ENCODE data around the gene GNG2. TPM values are rescaled to one million over a fixed set of nuclear protein-coding genes. Genes with fewer than 3 reads are reported as not detected.

Gene GNG2
- total RNA-seq, 1 experiment from 2014 or later = 9.3 TPM

- Histone ChIP-seq H2AFZ (ENCODE audit: low read length) (no peak overlapping the region), H3F3A (ENCODE audit: low read length, unreplicated experiment) (no peaks in the 10 kb centered on the region), H3K79me2 (ENCODE audit: low read length) (no peaks in the 10 kb centered on the region), H3K4me1 (ENCODE audit: insufficient read depth, low read length) (no peaks in the 10 kb centered on the region), H3K27me3 (ENCODE audit: low read length) (no peaks in the 10 kb centered on the region), H3K9me2 (replicated peaks; ENCODE audit: low read length) (no peaks in the 10 kb centered on the region), H3K27ac (ENCODE audit: low read length) (no peak overlapping the region), H3K9ac (ENCODE audit: low read length) (no peak overlapping the region), H3K4me2 (ENCODE audit: low read length) (no peak overlapping the region), H3K4me3 (ENCODE audit: low read length) (no peak overlapping the region), H3K9me3 (ENCODE audit: low read length) (no peaks in the 10 kb centered on the region), H3K36me3 (ENCODE audit: low read depth, low read length) (peaks cover 89% of the 10 kb centered on the region), H4K20me1 (ENCODE audit: low read length) (no peaks in the 10 kb centered on the region)
- no peak for TF ChIP-seq EZH2 (IDR thresholded peaks at IDR 0.05; ENCODE audit: low read length, unreplicated experiment)
- BruUV-seq (replicated peaks) = no TSS peak
- DNase-seq = no peak
- ChIA-PET CTCF (no interaction called here), POLR2A (ENCODE audit: unreplicated experiment) (no interaction called here)
- ATAC-seq = no peak
- intact Hi-C loops (cut with micrococcal nuclease) = no loop called here
Observed at GRCh38 chr14:52007637-52008036, 147.2 kb downstream of the GNG2 start.

DNA sequence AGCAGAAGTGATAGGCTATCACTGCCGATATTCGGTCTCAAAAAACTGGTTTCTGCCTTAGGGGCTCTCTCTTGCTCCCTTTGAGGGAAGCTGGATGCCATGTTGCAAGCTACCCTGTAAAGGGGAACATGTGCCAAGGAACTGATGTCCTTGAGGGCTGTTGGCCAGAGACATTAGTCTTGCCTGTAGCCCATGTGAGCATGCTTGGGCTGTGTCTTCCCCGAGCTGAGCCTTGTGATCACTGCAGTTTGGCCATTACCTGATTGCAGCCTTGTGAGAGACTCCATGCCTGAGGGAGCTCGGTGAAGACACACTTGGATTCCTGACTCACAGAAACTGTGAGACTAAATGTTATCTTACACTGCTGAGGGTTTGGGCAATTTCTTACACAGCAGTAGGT is 147.7 kb downstream of the GNG2 start:
- TF ChIP-seq EZH2phosphoT487 (IDR thresholded peaks at IDR 0.05; ENCODE audit: borderline replicate concordance, low read length) (no peak), CTCF (conservative IDR thresholded peaks at IDR 0.05; ENCODE audit: low read depth, low read length) (no peak), EZH2 (IDR thresholded peaks at IDR 0.05; ENCODE audit: low read length, unreplicated experiment) (no peak)
- Histone ChIP-seq H3K4me2 (ENCODE audit: low read length) (no peak overlapping the region), H3F3A (ENCODE audit: low read length, unreplicated experiment) (no peaks in the 10 kb centered on the region), H3K4me1 (ENCODE audit: insufficient read depth, low read length) (no peaks in the 10 kb centered on the region), H3K9ac (ENCODE audit: low read length) (no peak overlapping the region), H3K27ac (ENCODE audit: low read length) (no peak overlapping the region), H4K20me1 (ENCODE audit: low read length) (no peaks in the 10 kb centered on the region), H3K9me2 (replicated peaks; ENCODE audit: low read length) (no peaks in the 10 kb centered on the region), H3K4me3 (ENCODE audit: low read length) (no peak overlapping the region), H3K79me2 (ENCODE audit: low read length) (no peaks in the 10 kb centered on the region), H3K36me3 (ENCODE audit: low read depth, low read length) (peaks cover 85% of the 10 kb centered on the region), H3K27me3 (ENCODE audit: low read length) (no peaks in the 10 kb centered on the region), H3K9me3 (ENCODE audit: low read length) (no peaks in the 10 kb centered on the region), H2AFZ (ENCODE audit: low read length) (no peak overlapping the region)
- ChIA-PET POLR2A (ENCODE audit: unreplicated experiment) (no interaction called here), CTCF (no interaction called here)
- BruUV-seq (replicated peaks) = no TSS peak
- DNase-seq = no peak
- ATAC-seq = no peak
- intact Hi-C loops (cut with micrococcal nuclease) = no loop called here

GRCh38 chr14:52010173-52010693 is 149.8 kb downstream of the GNG2 start:
- no peaks in the 10 kb centered on the region for H3K27me3 ChIP-seq (ENCODE audit: low read length)
- H3K4me1 ChIP-seq (ENCODE audit: insufficient read depth, low read length) = no peaks in the 10 kb centered on the region
- peaks cover 64% of the 10 kb centered on the region for H3K36me3 ChIP-seq (ENCODE audit: low read depth, low read length)
- no peak overlapping the region for H2AFZ ChIP-seq (ENCODE audit: low read length)
- no peaks in the 10 kb centered on the region for H3K9me3 ChIP-seq (ENCODE audit: low read length)
- intact Hi-C loops (cut with micrococcal nuclease) = loop anchor here (5.0 kb wide), 1 partner anchor 122 kb away; no protein-coding TSS in a partner anchor
- ATAC-seq (no peak), DNase-seq (no peak)
- no peak overlapping the region for H3K4me3 ChIP-seq (ENCODE audit: low read length)
- no peaks in the 10 kb centered on the region for H3F3A ChIP-seq (ENCODE audit: low read length, unreplicated experiment)
- CTCF ChIA-PET = no interaction called here
- POLR2A ChIA-PET (ENCODE audit: unreplicated experiment) = no interaction called here
- no peak overlapping the region for H3K4me2 ChIP-seq (ENCODE audit: low read length)
- TF ChIP-seq EZH2phosphoT487 (IDR thresholded peaks at IDR 0.05; ENCODE audit: borderline replicate concordance, low read length) (no peak), EZH2 (IDR thresholded peaks at IDR 0.05; ENCODE audit: low read length, unreplicated experiment) (no peak), CTCF (conservative IDR thresholded peaks at IDR 0.05; ENCODE audit: low read depth, low read length) (no peak)
- H3K79me2 ChIP-seq (ENCODE audit: low read length) = no peaks in the 10 kb centered on the region
- no peak overlapping the region for H3K27ac ChIP-seq (ENCODE audit: low read length)
- no peaks in the 10 kb centered on the region for H4K20me1 ChIP-seq (ENCODE audit: low read length)
- BruUV-seq (replicated peaks) = no TSS peak
- no peak overlapping the region for H3K9ac ChIP-seq (ENCODE audit: low read length)
- no peaks in the 10 kb centered on the region for H3K9me2 ChIP-seq (replicated peaks; ENCODE audit: low read length)
